AG04450 (cell line): Measurements from ENCODE around the gene PTPRT. TPM values are rescaled to one million over a fixed set of nuclear protein-coding genes. Genes with fewer than 3 reads are reported as not detected.

Experiments
- CTCF ChIA-PET: fragments of 300-600, 350-600 bp; formaldehyde crosslinking; extraction: SDS; loops from one replicate; lab custom pipeline; 2022; ENCODE audit warnings: antibody characterized with exemption, inconsistent platforms; lab: Charles Lee
- POLR2A ChIA-PET: fragments of 350-600 bp; formaldehyde crosslinking; extraction: SDS; loops from one replicate; lab custom pipeline; 2021; ENCODE audit warnings: antibody characterized with exemption, inconsistent platforms; lab: Yijun Ruan, JAX
- DNase-seq: peaks from one replicate; pipeline ENCODE4 v3.0.0-alpha.2; 2011; ENCODE audit warnings: low read depth, low spot score
- H3K27ac ChIP-seq: one replicate; pipeline ENCODE4 v1.5.1; 2012; ENCODE audit warnings: low read depth, low read length, control low read depth
- H3K27me3 ChIP-seq: one replicate; pipeline ENCODE4 v1.6.0; 2012; ENCODE audit warnings: low read length; ENCODE audit not compliant: control insufficient read depth, insufficient read depth
- H3K4me3 ChIP-seq: 2 replicates; pipeline ENCODE4 v1.5.1; 2011; ENCODE audit warnings: mild to moderate bottlenecking, low read depth, low read length, control low read depth
- H3K9me3 ChIP-seq: 2 replicates; pipeline ENCODE4 v1.5.1; 2012; ENCODE audit warnings: low read length; ENCODE audit not compliant: control insufficient read depth, insufficient read depth
- polyA plus RNA-seq: library from polyadenylated mRNA; depleted of rRNA; stranded (reverse); fragments of >200 nt; gene quantifications from 2 replicates; pipeline ENCODE4 v1.2.3, GENCODE V29; 2011
- TF ChIP-seq, protein P1 (sequence below): IDR thresholded peaks from 2 replicates; pipeline ENCODE4 v1.5.1; 2011; ENCODE audit warnings: low read depth, low read length, control low read depth, inconsistent platforms

The PTPRT gene
- polyA plus RNA-seq, 1 experiment = not detected

DNA sequence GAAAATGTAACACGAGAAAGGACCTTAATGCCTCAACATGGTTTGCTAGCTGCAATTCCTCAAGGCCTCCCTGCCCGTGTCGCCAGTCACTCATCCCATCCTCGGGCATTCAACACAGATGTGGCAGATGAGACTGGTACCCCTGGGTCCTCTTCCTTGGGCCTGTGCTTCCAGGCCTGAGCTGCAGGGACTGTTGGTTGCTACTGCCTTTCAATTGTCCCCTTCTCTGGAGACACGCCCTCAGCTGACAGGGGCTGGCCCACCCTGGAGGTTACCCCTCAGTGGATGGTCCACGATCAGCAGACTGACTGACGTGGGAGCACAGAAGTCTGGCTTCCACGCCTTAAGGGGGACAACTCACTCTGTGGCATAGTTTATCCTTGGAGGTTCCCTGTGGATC lies 1076.5 kb downstream of the PTPRT start:
- Histone ChIP-seq H3K4me3 (no peak overlapping the region), H3K27me3 (no peaks in the 10 kb centered on the region), H3K27ac (no peak overlapping the region), H3K9me3 (peaks cover 64% of the 10 kb centered on the region)
- ChIA-PET CTCF (no interaction called here), POLR2A (no interaction called here)
- TF ChIP-seq, protein P1, sequence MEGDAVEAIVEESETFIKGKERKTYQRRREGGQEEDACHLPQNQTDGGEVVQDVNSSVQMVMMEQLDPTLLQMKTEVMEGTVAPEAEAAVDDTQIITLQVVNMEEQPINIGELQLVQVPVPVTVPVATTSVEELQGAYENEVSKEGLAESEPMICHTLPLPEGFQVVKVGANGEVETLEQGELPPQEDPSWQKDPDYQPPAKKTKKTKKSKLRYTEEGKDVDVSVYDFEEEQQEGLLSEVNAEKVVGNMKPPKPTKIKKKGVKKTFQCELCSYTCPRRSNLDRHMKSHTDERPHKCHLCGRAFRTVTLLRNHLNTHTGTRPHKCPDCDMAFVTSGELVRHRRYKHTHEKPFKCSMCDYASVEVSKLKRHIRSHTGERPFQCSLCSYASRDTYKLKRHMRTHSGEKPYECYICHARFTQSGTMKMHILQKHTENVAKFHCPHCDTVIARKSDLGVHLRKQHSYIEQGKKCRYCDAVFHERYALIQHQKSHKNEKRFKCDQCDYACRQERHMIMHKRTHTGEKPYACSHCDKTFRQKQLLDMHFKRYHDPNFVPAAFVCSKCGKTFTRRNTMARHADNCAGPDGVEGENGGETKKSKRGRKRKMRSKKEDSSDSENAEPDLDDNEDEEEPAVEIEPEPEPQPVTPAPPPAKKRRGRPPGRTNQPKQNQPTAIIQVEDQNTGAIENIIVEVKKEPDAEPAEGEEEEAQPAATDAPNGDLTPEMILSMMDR = no peak
- DNase-seq = no peak

DNA sequence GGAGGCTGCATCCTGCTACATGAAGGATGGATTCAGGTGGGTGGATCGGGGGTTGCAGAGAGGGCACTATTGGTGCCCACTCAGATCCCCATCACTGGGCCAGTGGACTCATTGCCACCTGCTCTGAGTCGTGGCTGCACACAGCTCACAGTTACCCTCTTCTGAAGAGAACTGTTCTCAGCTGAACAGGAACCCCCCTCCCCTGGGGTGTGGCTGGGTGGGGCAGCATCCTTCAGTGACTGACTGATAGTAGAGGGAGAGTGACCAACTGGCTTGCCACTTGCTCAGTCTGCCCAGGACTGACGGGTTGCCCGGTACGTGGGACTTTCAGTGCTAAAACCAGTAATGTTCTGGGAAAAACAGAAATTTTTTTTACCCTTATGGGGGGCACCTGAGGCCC lies 1077.5 kb downstream of the PTPRT start:
- Histone ChIP-seq H3K4me3 (no peak overlapping the region), H3K27ac (no peak overlapping the region), H3K9me3 (peaks cover 61% of the 10 kb centered on the region), H3K27me3 (no peaks in the 10 kb centered on the region)
- TF ChIP-seq, protein P1 = no peak
- POLR2A ChIA-PET = no interaction called here
- no peak for DNase-seq
- CTCF ChIA-PET = no interaction called here

DNA sequence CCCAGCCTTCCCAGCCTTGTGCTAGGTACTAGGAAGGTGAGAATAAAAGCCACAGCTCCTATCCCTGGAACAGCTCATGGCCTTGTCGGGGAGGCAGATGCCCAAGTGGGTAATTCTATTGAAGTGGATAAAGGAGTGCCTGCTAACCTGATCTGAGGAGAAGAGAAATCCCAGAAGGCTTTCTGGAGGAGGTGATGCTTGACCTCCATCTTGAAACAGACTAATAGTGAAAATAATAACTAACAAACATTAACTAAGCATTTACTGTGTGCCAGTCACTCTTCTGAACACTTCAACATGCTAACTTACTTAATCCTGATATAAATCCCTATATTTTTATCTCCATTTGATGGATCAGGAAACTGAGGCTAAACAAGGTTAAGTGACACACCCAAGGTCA lies 1078.4 kb downstream of the PTPRT start:
- TF ChIP-seq, protein P1 = no peak
- H3K27ac ChIP-seq = no peak overlapping the region
- POLR2A ChIA-PET = no interaction called here
- H3K4me3 ChIP-seq = no peak overlapping the region
- H3K9me3 ChIP-seq = peaks cover 63% of the 10 kb centered on the region
- no peaks in the 10 kb centered on the region for H3K27me3 ChIP-seq
- CTCF ChIA-PET = no interaction called here
- no peak for DNase-seq

DNA sequence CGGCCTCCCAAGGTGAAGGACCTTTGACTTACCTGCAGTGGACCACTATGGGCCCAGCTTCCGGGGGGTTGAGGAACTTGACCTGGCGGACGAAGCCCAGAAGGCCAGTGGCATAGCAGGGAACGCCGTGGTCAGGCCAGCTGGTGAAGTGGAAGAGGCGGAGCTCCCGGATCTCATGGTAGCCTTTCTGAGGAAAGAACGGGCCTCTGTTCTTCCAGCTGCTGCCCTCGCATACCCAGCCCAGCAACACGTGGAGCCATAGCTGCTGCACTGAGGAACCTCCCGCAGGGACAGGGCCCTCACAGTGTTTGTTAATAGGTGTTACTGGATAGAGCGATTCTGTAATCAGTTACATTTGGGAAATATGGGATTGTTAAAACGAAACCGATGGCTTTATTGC lies 1079.4 kb downstream of the PTPRT start:
- H3K27ac ChIP-seq = no peak overlapping the region
- no peaks in the 10 kb centered on the region for H3K27me3 ChIP-seq
- POLR2A ChIA-PET = no interaction called here
- peaks cover 61% of the 10 kb centered on the region for H3K9me3 ChIP-seq
- TF ChIP-seq, protein P1 = no peak
- CTCF ChIA-PET = no interaction called here
- H3K4me3 ChIP-seq = no peak overlapping the region
- DNase-seq = no peak

DNA sequence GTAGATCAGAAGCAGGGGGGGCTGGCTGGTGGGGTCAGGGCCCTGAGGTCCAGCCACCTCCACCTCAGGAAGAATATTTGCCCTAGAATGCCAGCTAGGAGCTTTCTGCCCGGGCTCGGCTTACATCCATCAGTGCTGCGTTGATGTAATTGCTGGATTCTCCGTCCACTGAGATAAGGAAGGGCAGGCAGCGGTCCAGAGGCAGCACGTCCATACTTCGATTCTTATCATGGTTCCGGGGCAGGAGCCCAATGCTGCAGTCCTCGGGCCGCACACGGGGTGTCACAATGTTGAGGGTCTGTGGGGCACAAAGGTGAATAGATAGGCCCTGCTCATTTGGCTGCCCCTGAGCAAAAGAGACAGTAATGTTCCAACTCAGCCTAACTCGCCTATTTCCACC lies 1087.7 kb downstream of the PTPRT start:
- TF ChIP-seq, protein P1 = no peak
- Histone ChIP-seq H3K4me3 (no peak overlapping the region), H3K9me3 (peaks cover 56% of the 10 kb centered on the region), H3K27me3 (no peaks in the 10 kb centered on the region), H3K27ac (no peak overlapping the region)
- no peak for DNase-seq
- CTCF ChIA-PET = no interaction called here
- POLR2A ChIA-PET = no interaction called here
